ENCODE data around the gene ING2. TPM values are rescaled to one million over a fixed set of nuclear protein-coding genes. Genes with fewer than 3 reads are reported as not detected.

Gene ING2
- total RNA-seq, 3 donors from 2014 or later: 7.9 to 23.0 (median 13.8) TPM

DNA sequence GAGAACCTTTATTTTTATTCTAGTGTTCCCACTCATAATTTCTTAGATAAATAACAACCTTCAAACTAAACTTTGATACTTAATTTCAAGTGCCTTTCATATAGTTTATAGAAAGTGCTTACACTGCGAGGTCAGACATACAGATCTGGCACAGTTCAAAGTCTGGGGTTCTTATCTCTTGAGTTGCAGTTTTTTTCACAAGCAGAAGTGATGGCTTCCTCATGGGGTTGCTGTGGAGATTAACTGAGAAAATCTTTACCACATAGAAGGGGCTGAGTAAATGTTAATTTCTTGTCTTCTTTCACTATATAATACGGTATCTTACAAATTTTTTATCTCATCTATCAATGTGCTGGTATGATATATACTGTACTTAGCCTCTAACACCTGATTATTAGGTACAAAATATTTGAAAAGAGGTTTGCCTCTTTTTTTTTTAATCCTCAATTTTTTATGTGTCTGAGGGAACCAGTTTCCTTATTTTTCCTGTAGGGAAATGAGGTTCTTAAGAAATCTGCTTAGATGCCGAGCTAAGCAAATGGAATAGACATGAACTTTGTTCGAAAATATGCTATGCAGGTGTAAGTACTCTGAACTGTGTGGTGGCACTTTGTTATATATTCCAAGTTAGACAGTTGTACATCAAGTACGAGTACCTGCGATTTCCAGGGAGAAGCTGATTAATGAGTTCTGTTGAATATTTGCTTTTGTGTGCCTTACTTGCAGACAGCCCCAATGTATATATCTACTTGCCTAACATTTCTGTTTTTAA, 3.3 kb downstream of the ING2 start:
- TF ChIP-seq POLR2AphosphoS5 (IDR thresholded peaks at IDR 0.05): no peak
- no peak for TF ChIP-seq POLR2A (IDR thresholded peaks at IDR 0.05)
- TF ChIP-seq, protein P1, sequence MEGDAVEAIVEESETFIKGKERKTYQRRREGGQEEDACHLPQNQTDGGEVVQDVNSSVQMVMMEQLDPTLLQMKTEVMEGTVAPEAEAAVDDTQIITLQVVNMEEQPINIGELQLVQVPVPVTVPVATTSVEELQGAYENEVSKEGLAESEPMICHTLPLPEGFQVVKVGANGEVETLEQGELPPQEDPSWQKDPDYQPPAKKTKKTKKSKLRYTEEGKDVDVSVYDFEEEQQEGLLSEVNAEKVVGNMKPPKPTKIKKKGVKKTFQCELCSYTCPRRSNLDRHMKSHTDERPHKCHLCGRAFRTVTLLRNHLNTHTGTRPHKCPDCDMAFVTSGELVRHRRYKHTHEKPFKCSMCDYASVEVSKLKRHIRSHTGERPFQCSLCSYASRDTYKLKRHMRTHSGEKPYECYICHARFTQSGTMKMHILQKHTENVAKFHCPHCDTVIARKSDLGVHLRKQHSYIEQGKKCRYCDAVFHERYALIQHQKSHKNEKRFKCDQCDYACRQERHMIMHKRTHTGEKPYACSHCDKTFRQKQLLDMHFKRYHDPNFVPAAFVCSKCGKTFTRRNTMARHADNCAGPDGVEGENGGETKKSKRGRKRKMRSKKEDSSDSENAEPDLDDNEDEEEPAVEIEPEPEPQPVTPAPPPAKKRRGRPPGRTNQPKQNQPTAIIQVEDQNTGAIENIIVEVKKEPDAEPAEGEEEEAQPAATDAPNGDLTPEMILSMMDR (IDR thresholded peaks at IDR 0.05): no peak
- H3K4me3 ChIP-seq: no peak overlapping the region
- H3K36me3 ChIP-seq: no peaks in the 10 kb centered on the region
- intact Hi-C loops (cut with DNase I; ENCODE audit: low total_unique reads): no loop called here
- H3K9me3 ChIP-seq: no peaks in the 10 kb centered on the region
- DNase-seq (ENCODE audit: low spot score in 2 of 2): no peak
- H3K4me1 ChIP-seq: no peaks in the 10 kb centered on the region
- no peaks in the 10 kb centered on the region for H3K27me3 ChIP-seq
- no peak overlapping the region for H3K27ac ChIP-seq

DNA sequence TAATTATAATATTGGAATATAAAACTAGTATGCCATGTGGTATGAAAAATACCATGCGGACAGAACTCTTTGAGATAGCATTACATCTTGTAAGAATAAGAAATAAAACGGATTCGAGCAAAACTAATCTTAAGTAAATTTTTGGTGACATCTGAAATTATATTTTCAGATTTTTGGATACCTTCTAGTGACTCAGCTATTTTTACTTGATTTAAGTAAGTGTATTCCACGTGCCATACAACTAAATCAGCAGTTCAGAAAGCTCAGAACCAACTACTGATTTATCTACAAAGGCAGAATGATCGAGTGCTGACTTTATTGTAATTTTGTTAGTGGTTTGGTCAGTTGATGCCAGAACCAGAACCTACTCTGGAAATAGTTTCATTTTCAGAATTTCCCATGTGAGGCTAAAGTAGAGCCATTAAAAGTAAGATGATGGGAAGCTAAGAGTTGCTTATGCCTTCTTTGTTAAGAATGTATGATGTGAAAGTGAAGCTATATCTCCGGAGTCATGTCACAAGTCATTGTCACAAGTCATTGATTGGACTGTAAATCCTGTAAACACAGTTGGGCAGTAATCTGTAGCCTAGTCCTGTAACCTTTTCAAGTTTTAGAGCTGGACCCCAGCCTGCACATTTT, 4.0 kb downstream of the ING2 start:
- H3K27me3 ChIP-seq: no peaks in the 10 kb centered on the region
- H3K9me3 ChIP-seq: no peaks in the 10 kb centered on the region
- H3K4me1 ChIP-seq: no peaks in the 10 kb centered on the region
- no peak overlapping the region for H3K27ac ChIP-seq
- intact Hi-C loops (cut with DNase I; ENCODE audit: low total_unique reads): no loop called here
- TF ChIP-seq, protein P1 (IDR thresholded peaks at IDR 0.05): no peak
- TF ChIP-seq POLR2A (IDR thresholded peaks at IDR 0.05) (no peak), POLR2AphosphoS5 (IDR thresholded peaks at IDR 0.05) (no peak)
- DNase-seq (ENCODE audit: low spot score in 2 of 2): no peak
- H3K4me3 ChIP-seq: no peak overlapping the region
- no peaks in the 10 kb centered on the region for H3K36me3 ChIP-seq

DNA sequence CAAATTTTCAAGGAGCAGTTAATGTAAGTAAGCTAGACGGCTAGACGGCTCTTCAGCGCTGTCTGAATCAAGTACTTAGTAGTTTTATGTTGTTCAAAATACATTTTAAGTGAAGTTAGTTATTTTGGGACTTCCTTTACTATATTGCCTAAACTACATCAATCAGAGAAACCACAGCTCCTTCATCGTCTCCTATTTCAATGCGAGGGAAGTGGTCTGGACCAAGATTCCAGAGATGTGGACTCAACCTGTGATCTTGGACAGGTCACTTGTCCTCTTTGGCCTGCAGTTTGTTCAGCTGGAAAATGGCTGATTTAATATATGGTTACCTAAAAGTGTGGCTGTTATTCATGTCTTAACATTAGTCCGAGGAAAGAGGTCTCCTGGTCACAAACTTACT, 10.6 kb downstream of the ING2 start:
- intact Hi-C loops (cut with DNase I; ENCODE audit: low total_unique reads): no loop called here

DNA sequence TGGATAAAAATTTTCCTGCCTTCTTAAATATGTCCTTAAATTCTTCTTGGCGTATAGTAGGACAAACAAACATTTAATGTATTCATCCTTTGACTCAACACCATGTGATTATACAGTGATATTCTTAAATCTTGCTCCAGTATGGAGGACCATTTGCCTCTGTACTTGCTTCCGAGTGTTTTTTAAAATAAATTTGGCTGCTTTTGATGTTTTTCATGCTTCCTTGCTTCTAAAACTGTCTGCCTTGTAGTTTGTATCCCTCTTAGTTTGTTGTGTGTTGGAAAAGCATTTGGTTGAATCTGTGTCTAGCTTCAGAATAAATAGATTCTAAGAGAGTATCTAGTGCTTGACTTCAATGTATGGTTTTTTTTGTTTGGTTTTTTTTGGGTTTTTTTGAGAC, 12.3 kb downstream of the ING2 start:
- no peak for DNase-seq (ENCODE audit: low spot score in 2 of 2)
- intact Hi-C loops (cut with DNase I; ENCODE audit: low total_unique reads): no loop called here
- Histone ChIP-seq H3K36me3 (no peaks in the 10 kb centered on the region), H3K9me3 (no peaks in the 10 kb centered on the region), H3K4me3 (no peak overlapping the region), H3K27me3 (no peaks in the 10 kb centered on the region), H3K4me1 (no peaks in the 10 kb centered on the region), H3K27ac (no peak overlapping the region)
- TF ChIP-seq, protein P1 (IDR thresholded peaks at IDR 0.05): no peak
- TF ChIP-seq POLR2A (IDR thresholded peaks at IDR 0.05) (no peak), POLR2AphosphoS5 (IDR thresholded peaks at IDR 0.05) (no peak)

More for the DNA sequence above, 10.6 kb downstream of the ING2 start:
- Histone ChIP-seq H3K27me3 (no peaks in the 10 kb centered on the region), H3K4me1 (no peaks in the 10 kb centered on the region), H3K36me3 (no peaks in the 10 kb centered on the region), H3K9me3 (no peaks in the 10 kb centered on the region), H3K27ac (no peak overlapping the region), H3K4me3 (no peak overlapping the region)
- TF ChIP-seq, protein P1 (IDR thresholded peaks at IDR 0.05): no peak
- TF ChIP-seq POLR2AphosphoS5 (IDR thresholded peaks at IDR 0.05) (no peak), POLR2A (IDR thresholded peaks at IDR 0.05) (no peak)
- no peak for DNase-seq (ENCODE audit: low spot score in 2 of 2)

DNA sequence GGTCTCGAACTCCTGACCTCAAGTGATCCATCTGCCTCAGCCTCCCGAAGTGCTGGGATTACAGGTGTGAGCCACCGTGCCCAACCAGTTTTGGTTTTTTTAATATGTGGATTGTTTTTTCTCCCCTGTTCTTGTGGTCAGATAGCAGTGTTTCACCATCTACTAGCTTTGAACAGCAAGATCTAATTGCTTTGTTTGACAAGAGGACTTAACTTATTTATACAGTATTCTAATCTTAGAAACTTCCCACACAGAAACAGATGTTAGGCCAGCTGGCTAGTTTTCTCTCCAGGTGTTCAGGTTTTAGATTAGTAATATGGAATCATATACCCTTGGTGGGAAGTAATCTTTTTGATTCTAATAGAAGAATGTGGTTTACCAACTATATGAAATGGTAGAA, 12.9 kb downstream of the ING2 start:
- Histone ChIP-seq H3K4me3 (no peak overlapping the region), H3K36me3 (no peaks in the 10 kb centered on the region), H3K27me3 (no peaks in the 10 kb centered on the region), H3K9me3 (no peaks in the 10 kb centered on the region), H3K27ac (no peak overlapping the region), H3K4me1 (no peaks in the 10 kb centered on the region)
- intact Hi-C loops (cut with DNase I; ENCODE audit: low total_unique reads): no loop called here
- TF ChIP-seq POLR2A (IDR thresholded peaks at IDR 0.05) (no peak), POLR2AphosphoS5 (IDR thresholded peaks at IDR 0.05) (no peak)
- TF ChIP-seq, protein P1 (IDR thresholded peaks at IDR 0.05): no peak
- DNase-seq (ENCODE audit: low spot score in 2 of 2): no peak

Data from breast epithelium (tissue), 4 donors.